ENCODE results near the gene TMEM168. TPM values are rescaled to one million over a fixed set of nuclear protein-coding genes. Genes with fewer than 3 reads are reported as not detected.
"Not testable (repeated sequence)": the region's sequence is repeated elsewhere in the genome, so short reads cannot be mapped to it uniquely, and the experiment has no call there.

Gene TMEM168
- total RNA-seq, 2 donors from 2014 or later = 20.5 to 27.0 TPM

GRCh38 chr7:112739436-112740180 is 50.6 kb downstream of the TMEM168 start:
- Histone ChIP-seq H3K27ac (no peak overlapping the region), H3K9me3 (no peaks in the 10 kb centered on the region), H3K4me3 (no peak overlapping the region), H3K27me3 (replicated peaks; ENCODE audit: insufficient read depth) (no peaks in the 10 kb centered on the region), H3K4me1 (replicated peaks) (no peaks in the 10 kb centered on the region), H3K36me3 (no peaks in the 10 kb centered on the region)
- intact Hi-C loops (cut with DNase I) = no loop called here
- no peak for TF ChIP-seq POLR2AphosphoS5 (IDR thresholded peaks at IDR 0.05)
- TF ChIP-seq POLR2A (IDR thresholded peaks at IDR 0.05) = no peak
- TF ChIP-seq CTCF (IDR thresholded peaks at IDR 0.05) = no peak
- DNase-seq (ENCODE audit: low spot score) = no peak
- WGBS = 97% methylated on average over 3 of the region's 3 CpGs

GRCh38 chr7:112735261-112735660 is 54.9 kb downstream of the TMEM168 start:
- no peak for DNase-seq (ENCODE audit: low spot score)
- Histone ChIP-seq H3K27me3 (replicated peaks; ENCODE audit: insufficient read depth) (no peaks in the 10 kb centered on the region), H3K27ac (no peak overlapping the region), H3K4me3 (no peak overlapping the region), H3K36me3 (no peaks in the 10 kb centered on the region), H3K9me3 (no peaks in the 10 kb centered on the region), H3K4me1 (replicated peaks) (no peaks in the 10 kb centered on the region)
- WGBS = 91% methylated on average over 1 of the region's 1 CpG
- TF ChIP-seq POLR2A (IDR thresholded peaks at IDR 0.05) = no peak
- no peak for TF ChIP-seq POLR2AphosphoS5 (IDR thresholded peaks at IDR 0.05)
- no peak for TF ChIP-seq CTCF (IDR thresholded peaks at IDR 0.05)
- intact Hi-C loops (cut with DNase I) = no loop called here

GRCh38 chr7:112731324-112731723 is 58.9 kb downstream of the TMEM168 start:
- H3K4me1 ChIP-seq (replicated peaks); H3K27me3 ChIP-seq (replicated peaks; ENCODE audit: insufficient read depth); H3K4me3 ChIP-seq; H3K36me3 ChIP-seq; DNase-seq (ENCODE audit: low spot score); H3K9me3 ChIP-seq; intact Hi-C loops (cut with DNase I); H3K27ac ChIP-seq: not testable (repeated sequence)
- WGBS = 98% methylated on average over 2 of the region's 2 CpGs

GRCh38 chr7:112726076-112726475 is 64.1 kb downstream of the TMEM168 start:
- Histone ChIP-seq H3K36me3 (no peaks in the 10 kb centered on the region), H3K4me3 (no peak overlapping the region), H3K27me3 (replicated peaks; ENCODE audit: insufficient read depth) (no peaks in the 10 kb centered on the region), H3K27ac (no peak overlapping the region), H3K9me3 (no peaks in the 10 kb centered on the region), H3K4me1 (replicated peaks) (no peaks in the 10 kb centered on the region)
- WGBS = 74% methylated on average over 3 of the region's 3 CpGs
- no peak for TF ChIP-seq POLR2AphosphoS5 (IDR thresholded peaks at IDR 0.05)
- TF ChIP-seq POLR2A (IDR thresholded peaks at IDR 0.05) = no peak
- intact Hi-C loops (cut with DNase I) = no loop called here
- no peak for DNase-seq (ENCODE audit: low spot score)

- no peak overlapping the region for H3K27ac ChIP-seq
- no peaks in the 10 kb centered on the region for H3K36me3 ChIP-seq
- no peaks in the 10 kb centered on the region for H3K9me3 ChIP-seq
- no peak for DNase-seq (ENCODE audit: low spot score)
- no peaks in the 10 kb centered on the region for H3K27me3 ChIP-seq (replicated peaks; ENCODE audit: insufficient read depth)
- H3K4me3 ChIP-seq = no peak overlapping the region
- TF ChIP-seq POLR2A (IDR thresholded peaks at IDR 0.05) (no peak), POLR2AphosphoS5 (IDR thresholded peaks at IDR 0.05) (no peak), CTCF (IDR thresholded peaks at IDR 0.05) (no peak)
- intact Hi-C loops (cut with DNase I) = no loop called here
- no peaks in the 10 kb centered on the region for H3K4me1 ChIP-seq (replicated peaks)
- 90% methylated on average over 4 of the region's 4 CpGs for WGBS
These were observed 66.8 kb downstream of the TMEM168 start for GRCh38 chr7:112723416-112723815.

- no peaks in the 10 kb centered on the region for H3K36me3 ChIP-seq
- TF ChIP-seq POLR2AphosphoS5 (IDR thresholded peaks at IDR 0.05) (no peak), CTCF (IDR thresholded peaks at IDR 0.05) (no peak), POLR2A (IDR thresholded peaks at IDR 0.05) (no peak)
- no peak overlapping the region for H3K27ac ChIP-seq
- H3K27me3 ChIP-seq (replicated peaks; ENCODE audit: insufficient read depth) = no peaks in the 10 kb centered on the region
- DNase-seq (ENCODE audit: low spot score) = no peak
- WGBS = 31% methylated on average over 1 of the region's 1 CpG
- no peaks in the 10 kb centered on the region for H3K9me3 ChIP-seq
- H3K4me3 ChIP-seq = no peak overlapping the region
- H3K4me1 ChIP-seq (replicated peaks) = no peaks in the 10 kb centered on the region
- intact Hi-C loops (cut with DNase I) = no loop called here
These were observed 68.8 kb downstream of the TMEM168 start for GRCh38 chr7:112721366-112721765.
